Kidney (tissue), 14 donors: ENCODE results near the gene NAV1. TPM values are rescaled to one million over a fixed set of nuclear protein-coding genes. Genes with fewer than 3 reads are reported as not detected.

ENCODE experiments used
- DNase-seq, 5 donors: peaks; one replicate each; pipeline ENCODE4 v3.0.0-alpha.2; 2013 to 2020
- FAIRE-seq: peaks from 2 replicates; lab custom pipeline; 2012; peaks lifted over from hg19 to GRCh38; lab: Jason Lieb, UNC
- H3K27ac ChIP-seq, 2 donors: one replicate each; pipeline ENCODE4 v1.7.0; 2013; ENCODE audit warnings: low read depth in 2 of 2, low read length in 2 of 2, inconsistent platforms in 1 of 2
- H3K27me3 ChIP-seq: one replicate; pipeline ENCODE4 v1.7.1; 2013; ENCODE audit warnings: low read length, inconsistent platforms; ENCODE audit not compliant: control insufficient read depth, insufficient read depth
- H3K36me3 ChIP-seq, 3 donors: one replicate each; pipeline versions ENCODE4 v1.7.0 to v1.7.1; 2013; ENCODE audit warnings: low read length in 3 of 3, control low read depth in 1 of 3, inconsistent platforms in 1 of 3; ENCODE audit not compliant: insufficient read depth in 3 of 3, control insufficient read depth in 2 of 3
- H3K4me1 ChIP-seq, 3 donors: one replicate each; pipeline versions ENCODE4 v1.7.0 to v1.7.1; 2013; ENCODE audit warnings: low read length in 3 of 3, inconsistent platforms in 1 of 3, low read depth in 1 of 3; ENCODE audit not compliant: control insufficient read depth in 2 of 3, insufficient read depth in 2 of 3
- H3K4me3 ChIP-seq, 3 donors: one replicate each; pipeline versions ENCODE4 v1.7.0 to v1.8.1; 2013; ENCODE audit warnings: low read length in 3 of 3, control low read depth in 1 of 3, inconsistent platforms in 1 of 3
- H3K9ac ChIP-seq, 3 donors: one replicate each; pipeline versions ENCODE4 v1.7.0 to v1.7.1; 2013; ENCODE audit warnings: low read length in 3 of 3, control low read depth in 1 of 3, inconsistent platforms in 1 of 3
- H3K9me3 ChIP-seq, 3 donors: one replicate each; pipeline versions ENCODE4 v1.7.0 to v1.7.1; 2013; ENCODE audit warnings: low read length in 3 of 3, control low read depth in 1 of 3, inconsistent platforms in 1 of 3; ENCODE audit not compliant: control insufficient read depth in 2 of 3, insufficient read depth in 1 of 3
- intact Hi-C: fragments of 100-400 bp; cut with DNase I; formaldehyde crosslinking; loops from one replicate; pipeline ENCODE4 v1.11.1; 2022
- polyA plus RNA-seq: library from polyadenylated mRNA; stranded (reverse); fragments of 350-450 nt; fragmentation: Illumina TruSeq; extraction: RNeasy Lipid Tissue Mini Kit (QIAGEN cat#74804); gene quantifications from one replicate; pipeline ENCODE4 v1.2.3, GENCODE V29; 2014; ENCODE audit warnings: low read depth, low replicate concordance; ENCODE audit not compliant: insufficient read depth
- total RNA-seq: library from RNA; stranded (reverse); fragmentation: NEBNext Ultra II Directional; extraction: Animal tissue kit (Norgen Biotek cat#: 25700); gene quantifications from one replicate; pipeline ENCODE4 v1.2.1, GENCODE V29; 2021
- TF ChIP-seq, protein P1 (sequence below): IDR thresholded peaks from 3 replicates; pipeline ENCODE4 v1.5.1; 2012; ENCODE audit warnings: mild to moderate bottlenecking, moderate library complexity, borderline replicate concordance; ENCODE audit not compliant: insufficient read depth; ENCODE audit errors: extremely low read depth
- donor health status: control.
- donor health status: control.
- donor health status: control.
- donor health status: control.
- donor health status: control.
- donor health status: DM: yes; HTN: yes; CAD: no.
- donor health status: Normal renal cell carcinoma (clear cell type).

NAV1 gene
- total and polyA plus RNA-seq, 2 donors from 2014 or later, result 1.7 to 23.0 TPM

DNA sequence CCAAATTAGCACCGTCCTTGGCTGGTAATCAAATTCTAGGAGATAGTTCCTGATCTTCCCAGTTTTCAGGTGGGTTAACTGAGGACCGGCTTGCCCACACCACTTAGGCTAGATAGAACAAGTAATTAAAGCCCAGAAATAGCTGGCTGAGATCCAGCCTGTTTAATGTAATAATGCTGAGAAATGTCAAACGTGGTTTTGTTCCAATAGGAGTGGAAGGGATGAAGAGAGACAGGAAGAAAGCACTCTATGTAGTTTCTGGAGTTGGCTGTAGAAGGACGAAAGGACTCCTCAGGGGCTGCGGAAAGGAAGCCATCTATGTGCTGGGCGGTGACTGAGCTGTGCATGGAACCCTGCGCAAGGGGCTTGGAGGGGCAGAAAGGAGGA, 18.6 kb downstream of the NAV1 start:
- intact Hi-C loops, result no loop called here
- Histone ChIP-seq H3K9ac (no peak overlapping the region), H3K9me3 (no peaks in the 10 kb centered on the region), H3K27ac (no peak overlapping the region), H3K4me1 (peaks cover 0 to 4% (median 0%) of the 10 kb centered on the region in 3 donors), H3K27me3 (no peaks in the 10 kb centered on the region), H3K36me3 (no peaks in the 10 kb centered on the region), H3K4me3 (no peak overlapping the region)
- TF ChIP-seq, protein P1, sequence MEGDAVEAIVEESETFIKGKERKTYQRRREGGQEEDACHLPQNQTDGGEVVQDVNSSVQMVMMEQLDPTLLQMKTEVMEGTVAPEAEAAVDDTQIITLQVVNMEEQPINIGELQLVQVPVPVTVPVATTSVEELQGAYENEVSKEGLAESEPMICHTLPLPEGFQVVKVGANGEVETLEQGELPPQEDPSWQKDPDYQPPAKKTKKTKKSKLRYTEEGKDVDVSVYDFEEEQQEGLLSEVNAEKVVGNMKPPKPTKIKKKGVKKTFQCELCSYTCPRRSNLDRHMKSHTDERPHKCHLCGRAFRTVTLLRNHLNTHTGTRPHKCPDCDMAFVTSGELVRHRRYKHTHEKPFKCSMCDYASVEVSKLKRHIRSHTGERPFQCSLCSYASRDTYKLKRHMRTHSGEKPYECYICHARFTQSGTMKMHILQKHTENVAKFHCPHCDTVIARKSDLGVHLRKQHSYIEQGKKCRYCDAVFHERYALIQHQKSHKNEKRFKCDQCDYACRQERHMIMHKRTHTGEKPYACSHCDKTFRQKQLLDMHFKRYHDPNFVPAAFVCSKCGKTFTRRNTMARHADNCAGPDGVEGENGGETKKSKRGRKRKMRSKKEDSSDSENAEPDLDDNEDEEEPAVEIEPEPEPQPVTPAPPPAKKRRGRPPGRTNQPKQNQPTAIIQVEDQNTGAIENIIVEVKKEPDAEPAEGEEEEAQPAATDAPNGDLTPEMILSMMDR, result no peak
- DNase-seq (peak in 1 of 5 donors; percentile 13), FAIRE-seq (no peak)

DNA sequence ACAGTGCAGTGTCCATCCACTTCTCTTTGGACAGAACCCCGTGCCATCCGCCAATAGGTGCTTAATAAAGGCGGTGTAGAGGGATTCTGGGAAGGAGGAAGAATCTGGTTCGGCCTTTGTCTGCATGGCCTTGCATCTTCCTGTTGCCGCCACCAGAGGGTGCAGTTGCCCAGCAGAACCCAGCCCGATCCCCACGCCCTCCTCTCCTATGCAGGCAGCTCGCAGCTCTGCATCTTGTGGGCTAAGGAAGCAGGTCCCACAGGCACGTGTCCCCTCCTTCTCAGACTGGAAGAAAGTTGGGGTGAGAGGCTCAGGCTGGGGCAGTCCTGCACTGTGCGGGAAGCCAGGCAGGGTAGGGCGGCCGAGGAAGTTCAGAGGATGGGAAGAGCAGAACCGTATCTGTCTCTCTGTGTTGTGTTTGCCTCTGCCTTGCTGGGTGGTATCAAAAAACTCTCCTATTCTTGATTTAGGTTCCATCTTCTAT, 20.8 kb downstream of the NAV1 start:
- peak; percentile 67 for FAIRE-seq
- no peak overlapping the region for H3K27ac ChIP-seq

DNA sequence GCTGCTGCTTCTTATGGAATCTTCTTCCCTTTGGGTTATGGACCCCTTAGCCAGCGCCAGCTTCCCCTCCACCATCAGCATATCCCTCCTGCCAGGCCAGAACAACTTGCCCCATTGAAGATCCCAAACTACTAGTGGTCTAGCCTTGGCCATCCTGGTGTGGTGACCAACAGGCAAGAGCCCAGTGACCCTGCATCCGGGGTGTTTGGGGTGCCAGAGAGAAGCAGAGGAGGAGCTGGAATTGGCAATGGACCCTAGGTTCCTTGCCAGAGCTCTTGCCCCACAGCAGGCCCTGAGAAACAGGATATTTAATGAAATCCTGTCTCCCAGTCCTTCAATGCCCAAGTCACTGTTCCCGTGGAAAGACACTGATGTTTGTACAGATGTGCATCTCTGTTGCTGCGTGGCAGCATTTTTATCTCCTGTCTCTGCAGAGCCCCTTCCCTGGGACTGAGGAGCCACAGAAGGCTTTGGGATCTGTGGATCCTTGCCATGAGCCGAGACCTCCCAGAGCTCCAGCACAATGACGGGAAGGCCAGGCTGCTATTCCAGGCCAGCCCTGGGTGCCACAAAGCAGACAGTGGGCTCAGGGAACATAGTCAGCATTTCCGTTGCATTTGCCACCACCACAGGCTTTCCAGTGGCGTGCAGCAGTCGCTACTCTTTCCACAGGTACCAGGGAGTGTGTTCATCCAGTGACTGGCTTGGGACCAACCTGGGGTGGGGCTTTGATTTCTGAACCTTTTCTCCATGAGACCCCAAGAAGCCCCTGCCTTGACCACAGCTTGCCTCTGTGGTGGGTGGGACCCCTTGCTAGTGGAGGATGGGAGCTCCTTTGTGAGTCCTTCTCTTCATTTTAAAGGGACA, 21.6 kb downstream of the NAV1 start:
- Histone ChIP-seq H3K27ac (no peak overlapping the region), H3K9me3 (no peaks in the 10 kb centered on the region), H3K27me3 (no peaks in the 10 kb centered on the region), H3K9ac (no peak overlapping the region), H3K4me3 (no peak overlapping the region), H3K4me1 (peaks cover 0 to 2% (median 0%) of the 10 kb centered on the region in 3 donors), H3K36me3 (no peaks in the 10 kb centered on the region)
- TF ChIP-seq, protein P1, result no peak
- peak in 1 of 5 donors; percentile 15 for DNase-seq
- FAIRE-seq, result no peak
- intact Hi-C loops, result loop anchor here (5.0 to 10.0 kb wide), 2 partner anchors 142 to 234 kb away; no protein-coding TSS in a partner anchor

More for the DNA sequence above, 20.8 kb downstream of the NAV1 start:
- H3K9ac ChIP-seq, result no peak overlapping the region
- no peaks in the 10 kb centered on the region for H3K9me3 ChIP-seq
- H3K27me3 ChIP-seq, result no peaks in the 10 kb centered on the region
- H3K36me3 ChIP-seq, result no peaks in the 10 kb centered on the region
- TF ChIP-seq, protein P1, result peak; percentile 99
- peak; percentile 77 to 91 (median 85) for DNase-seq
- intact Hi-C loops, result loop anchor here (5.0 to 10.0 kb wide), 2 partner anchors 143 to 235 kb away; no protein-coding TSS in a partner anchor
- H3K4me1 ChIP-seq, result peaks cover 0 to 2% (median 0%) of the 10 kb centered on the region in 3 donors
- H3K4me3 ChIP-seq, result no peak overlapping the region
